Measurements from ENCODE around the gene STARD3NL.

Gene STARD3NL

DNA sequence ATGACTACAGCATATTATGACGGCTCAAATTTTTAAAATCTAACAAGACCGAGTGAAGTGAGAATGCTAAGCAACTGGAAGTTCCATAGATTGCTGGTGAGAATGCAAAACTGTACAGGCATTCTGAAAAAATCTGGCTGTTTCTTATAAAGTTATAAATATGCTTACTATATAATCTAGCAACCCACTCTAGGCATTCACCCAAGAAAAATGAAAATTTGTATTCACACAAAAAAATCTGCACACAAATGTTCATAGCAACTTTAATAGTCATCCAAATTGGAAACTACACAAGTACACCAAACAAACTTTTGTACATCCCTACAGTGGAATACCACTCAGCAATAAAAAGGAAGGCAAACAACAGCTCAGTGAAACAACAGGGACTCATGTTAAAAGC lies 39.9 kb upstream of the STARD3NL start:
- CTCF ChIA-PET, result no interaction called here
- Histone ChIP-seq H3K4me3 (ENCODE audit: low read depth, low read length) (no peak overlapping the region), H3K9me3 (ENCODE audit: control insufficient read depth, insufficient read depth, low read depth, low read length) (no peaks in the 10 kb centered on the region), H3K27ac (ENCODE audit: extremely low read depth, low read depth, low read length) (no peak overlapping the region), H3K4me1 (ENCODE audit: control insufficient read depth, insufficient read depth, low read length) (no peaks in the 10 kb centered on the region), H3K36me3 (ENCODE audit: control insufficient read depth in 2 of 2, insufficient read depth in 1 of 2, low read length in 2 of 2) (no peaks in the 10 kb centered on the region)
- no peak for TF ChIP-seq ZNF623 (tag by site-specific recombination; IDR thresholded peaks at IDR 0.05)
- TF ChIP-seq, protein P1, sequence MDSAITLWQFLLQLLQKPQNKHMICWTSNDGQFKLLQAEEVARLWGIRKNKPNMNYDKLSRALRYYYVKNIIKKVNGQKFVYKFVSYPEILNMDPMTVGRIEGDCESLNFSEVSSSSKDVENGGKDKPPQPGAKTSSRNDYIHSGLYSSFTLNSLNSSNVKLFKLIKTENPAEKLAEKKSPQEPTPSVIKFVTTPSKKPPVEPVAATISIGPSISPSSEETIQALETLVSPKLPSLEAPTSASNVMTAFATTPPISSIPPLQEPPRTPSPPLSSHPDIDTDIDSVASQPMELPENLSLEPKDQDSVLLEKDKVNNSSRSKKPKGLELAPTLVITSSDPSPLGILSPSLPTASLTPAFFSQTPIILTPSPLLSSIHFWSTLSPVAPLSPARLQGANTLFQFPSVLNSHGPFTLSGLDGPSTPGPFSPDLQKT (IDR thresholded peaks at IDR 0.05; ENCODE audit: borderline replicate concordance, low read depth, low read length), result no peak
- no peak for TF ChIP-seq PRDM10 (tag by site-specific recombination; IDR thresholded peaks at IDR 0.05)
- no peak for TF ChIP-seq PRDM1 (tag by site-specific recombination; IDR thresholded peaks at IDR 0.05)
- no peak for TF ChIP-seq ZBTB17 (tag by site-specific recombination; IDR thresholded peaks at IDR 0.05)
- no peak for TF ChIP-seq ZNF114 (tag by site-specific recombination; IDR thresholded peaks at IDR 0.05)
- TF ChIP-seq GLI2 (tag by site-specific recombination; IDR thresholded peaks at IDR 0.05; ENCODE audit: borderline replicate concordance, low read depth), result no peak
- TF ChIP-seq ZNF558 (tag by site-specific recombination; IDR thresholded peaks at IDR 0.05), result no peak
- TF ChIP-seq ZNF174 (tag by site-specific recombination; IDR thresholded peaks at IDR 0.05), result no peak
- no peak for TF ChIP-seq ZNF398 (tag by site-specific recombination; IDR thresholded peaks at IDR 0.05)
- TF ChIP-seq REPIN1 (tag by site-specific recombination; IDR thresholded peaks at IDR 0.05; ENCODE audit: low read depth), result no peak
- TF ChIP-seq ZNF426 (tag by site-specific recombination; IDR thresholded peaks at IDR 0.05), result no peak
- TF ChIP-seq TRIM28 (IDR thresholded peaks at IDR 0.05; ENCODE audit: borderline replicate concordance, low read length), result no peak
- TF ChIP-seq ZNF26 (tag by site-specific recombination; IDR thresholded peaks at IDR 0.05), result no peak
- no peak for TF ChIP-seq ZNF324 (tag by site-specific recombination; IDR thresholded peaks at IDR 0.05)
- TF ChIP-seq ZNF513 (tag by site-specific recombination; IDR thresholded peaks at IDR 0.05), result no peak
- POLR2A ChIA-PET, result no interaction called here

- H3K9me3 ChIP-seq (ENCODE audit: control insufficient read depth, insufficient read depth, low read depth, low read length), result no peaks in the 10 kb centered on the region
- H3K4me1 ChIP-seq (ENCODE audit: control insufficient read depth, insufficient read depth, low read length), result no peaks in the 10 kb centered on the region
- POLR2A ChIA-PET, result no interaction called here
- H3K36me3 ChIP-seq (ENCODE audit: control insufficient read depth in 2 of 2, insufficient read depth in 1 of 2, low read length in 2 of 2), result no peaks in the 10 kb centered on the region
- no peak overlapping the region for H3K4me3 ChIP-seq (ENCODE audit: low read depth, low read length)
- H3K27ac ChIP-seq (ENCODE audit: extremely low read depth, low read depth, low read length), result no peak overlapping the region
- CTCF ChIA-PET, result interaction anchor here (0.6 kb wide), 1 partner anchor 8 kb away, joined by 3 read pairs; no protein-coding TSS in a partner anchor
- TF ChIP-seq ZNF792 (tag by site-specific recombination; IDR thresholded peaks at IDR 0.05) (no peak), ZNF596 (tag by site-specific recombination; IDR thresholded peaks at IDR 0.05) (no peak), ZNF398 (tag by site-specific recombination; IDR thresholded peaks at IDR 0.05) (no peak), ZNF335 (tag by site-specific recombination; conservative IDR thresholded peaks at IDR 0.05) (no peak), MYNN (tag by site-specific recombination; IDR thresholded peaks at IDR 0.05; ENCODE audit: borderline replicate concordance) (no peak), ZNF670 (tag by site-specific recombination; IDR thresholded peaks at IDR 0.05; ENCODE audit: low read depth) (no peak)
These were observed 36.9 kb upstream of the STARD3NL start for GRCh38 chr7:38141187-38141586.

All from HEK293 (cell line).